ENCODE measurements around the gene SLC38A10.

Gene SLC38A10

DNA sequence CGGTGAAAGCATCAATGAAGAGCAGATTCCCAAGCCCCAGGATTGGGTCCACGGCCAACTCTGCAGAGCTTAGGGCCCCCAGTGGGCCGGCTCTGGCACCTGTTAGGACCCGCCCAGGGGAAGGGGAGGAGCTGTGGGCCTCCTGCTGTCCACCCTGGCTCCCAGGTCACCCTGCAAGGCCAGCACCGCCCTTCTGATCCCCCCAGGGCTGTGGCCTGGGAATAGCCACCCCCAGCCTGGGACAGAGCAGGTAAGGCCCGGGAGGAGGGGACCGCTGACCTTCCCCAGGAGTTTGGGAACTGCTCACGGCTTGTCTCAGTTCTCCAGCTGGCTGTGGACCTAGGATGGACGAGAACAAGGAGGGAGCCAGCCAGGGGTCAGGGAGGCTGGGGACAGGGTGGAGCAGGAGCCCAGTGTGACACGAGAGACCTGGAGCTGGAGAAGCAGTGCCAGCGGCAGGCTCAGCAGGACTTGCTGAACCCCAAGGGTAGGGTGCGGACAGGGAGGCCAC, 39.3 kb upstream of the SLC38A10 start:
- TF ChIP-seq, protein P1, sequence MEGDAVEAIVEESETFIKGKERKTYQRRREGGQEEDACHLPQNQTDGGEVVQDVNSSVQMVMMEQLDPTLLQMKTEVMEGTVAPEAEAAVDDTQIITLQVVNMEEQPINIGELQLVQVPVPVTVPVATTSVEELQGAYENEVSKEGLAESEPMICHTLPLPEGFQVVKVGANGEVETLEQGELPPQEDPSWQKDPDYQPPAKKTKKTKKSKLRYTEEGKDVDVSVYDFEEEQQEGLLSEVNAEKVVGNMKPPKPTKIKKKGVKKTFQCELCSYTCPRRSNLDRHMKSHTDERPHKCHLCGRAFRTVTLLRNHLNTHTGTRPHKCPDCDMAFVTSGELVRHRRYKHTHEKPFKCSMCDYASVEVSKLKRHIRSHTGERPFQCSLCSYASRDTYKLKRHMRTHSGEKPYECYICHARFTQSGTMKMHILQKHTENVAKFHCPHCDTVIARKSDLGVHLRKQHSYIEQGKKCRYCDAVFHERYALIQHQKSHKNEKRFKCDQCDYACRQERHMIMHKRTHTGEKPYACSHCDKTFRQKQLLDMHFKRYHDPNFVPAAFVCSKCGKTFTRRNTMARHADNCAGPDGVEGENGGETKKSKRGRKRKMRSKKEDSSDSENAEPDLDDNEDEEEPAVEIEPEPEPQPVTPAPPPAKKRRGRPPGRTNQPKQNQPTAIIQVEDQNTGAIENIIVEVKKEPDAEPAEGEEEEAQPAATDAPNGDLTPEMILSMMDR (conservative IDR thresholded peaks at IDR 0.05; ENCODE audit: low read length): no peak
- no peak for DNase-seq (ENCODE audit: low read depth)
- no peak overlapping the region for H3K4me3 ChIP-seq (ENCODE audit: low read length)

DNA sequence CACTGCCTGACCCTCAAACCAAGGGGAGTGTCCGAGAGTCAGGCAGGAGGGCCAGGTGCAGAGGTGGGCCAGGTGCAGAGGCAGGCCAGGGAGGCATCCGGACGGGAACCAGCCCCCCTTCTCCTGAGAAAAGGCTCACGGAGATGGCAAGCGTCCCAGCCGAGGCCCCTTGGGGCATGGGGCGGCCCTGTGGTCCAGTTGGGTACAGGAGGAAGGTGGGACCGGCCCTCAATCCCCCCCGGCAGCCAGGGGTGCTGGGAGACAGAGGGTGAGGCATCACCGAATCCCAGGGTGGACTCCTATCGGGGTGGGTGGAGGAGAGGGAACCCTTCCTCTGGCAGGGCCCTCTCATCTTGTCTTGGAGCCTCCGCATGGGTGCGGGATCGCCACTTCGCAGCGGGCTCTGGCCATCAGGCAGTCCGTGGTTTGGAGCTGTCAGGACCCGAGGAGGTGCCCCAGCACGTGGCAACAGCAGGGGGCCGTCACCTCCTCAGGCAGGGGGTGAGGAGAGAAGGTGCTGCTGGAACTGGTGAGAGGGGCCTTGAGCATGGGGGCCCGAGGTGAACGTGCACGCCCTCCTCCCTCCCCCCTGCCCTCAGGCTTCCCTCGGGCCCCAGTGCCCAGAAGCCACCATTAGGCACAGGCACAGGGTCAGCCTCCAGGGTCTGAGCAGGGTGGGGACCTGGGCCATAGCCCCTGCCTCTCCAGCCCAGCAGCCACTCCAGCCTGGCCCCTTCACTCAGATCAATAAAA, 38.7 kb upstream of the SLC38A10 start:
- no peak overlapping the region for H3K4me3 ChIP-seq (ENCODE audit: low read length)
- DNase-seq (ENCODE audit: low read depth): no peak
- TF ChIP-seq, protein P1 (conservative IDR thresholded peaks at IDR 0.05; ENCODE audit: low read length): no peak

GRCh38 chr17:81332914-81333528, 37.9 kb upstream of the SLC38A10 start:
- TF ChIP-seq, protein P1 (conservative IDR thresholded peaks at IDR 0.05; ENCODE audit: low read length): no peak
- no peak for DNase-seq (ENCODE audit: low read depth)
- no peak overlapping the region for H3K4me3 ChIP-seq (ENCODE audit: low read length)

GRCh38 chr17:81332118-81332834, 37.2 kb upstream of the SLC38A10 start:
- DNase-seq (ENCODE audit: low read depth): no peak
- TF ChIP-seq, protein P1 (conservative IDR thresholded peaks at IDR 0.05; ENCODE audit: low read length): no peak

DNA sequence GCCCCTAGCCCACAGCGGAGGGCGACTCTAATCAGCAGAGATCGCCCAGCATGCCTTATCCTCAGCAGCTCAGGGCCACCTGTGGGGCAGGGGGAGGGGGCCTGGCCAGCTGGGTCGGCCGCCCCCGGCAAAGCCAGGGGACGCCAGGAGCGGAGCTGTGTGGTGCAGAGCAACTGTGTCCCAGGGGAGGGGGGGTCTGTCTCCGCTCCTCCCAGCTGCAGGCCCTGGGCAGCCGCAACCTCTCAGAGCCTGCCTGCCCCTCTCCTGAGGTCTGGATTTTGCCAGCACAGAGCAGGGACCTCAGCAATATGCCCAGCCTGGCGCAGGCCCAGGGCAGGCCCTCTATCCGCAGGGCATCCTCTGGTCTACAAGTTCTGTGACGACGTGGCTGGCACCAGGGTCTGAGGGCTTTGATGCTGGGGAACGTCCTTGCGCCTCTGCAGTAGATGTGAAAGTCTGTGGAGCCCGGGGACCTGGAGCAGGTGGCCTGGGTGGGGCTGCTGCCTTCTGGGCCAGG, 36.5 kb upstream of the SLC38A10 start:
- TF ChIP-seq, protein P1 (conservative IDR thresholded peaks at IDR 0.05; ENCODE audit: low read length): no peak
- DNase-seq (ENCODE audit: low read depth): no peak
- H3K4me3 ChIP-seq (ENCODE audit: low read length): no peak overlapping the region

More at GRCh38 chr17:81332118-81332834, 37.2 kb upstream of the SLC38A10 start:
- no peak overlapping the region for H3K4me3 ChIP-seq (ENCODE audit: low read length)

- no peak overlapping the region for H3K4me3 ChIP-seq (ENCODE audit: low read length)
- DNase-seq (ENCODE audit: low read depth): no peak
- TF ChIP-seq, protein P1 (conservative IDR thresholded peaks at IDR 0.05; ENCODE audit: low read length): no peak
Observed at GRCh38 chr17:81330884-81331245, 35.8 kb upstream of the SLC38A10 start.

Data from AG10803 (cell line).